HepG2 (cell line): Measurements from ENCODE around the gene PRRC2A. TPM values are rescaled to one million over a fixed set of nuclear protein-coding genes. Genes with fewer than 3 reads are reported as not detected.

ENCODE experiments used
- ATAC-seq: fragments of 200-7000 bp; cut with Tn5 transposase; 3 replicates; pipeline ENCODE4 v1.9.1; 2020; ENCODE audit warnings: mild to moderate bottlenecking, moderate library complexity
- BruUV-seq: library from RNA; stranded (reverse); fragments of 400-500 nt; replicated peaks from 2 replicates; lab custom pipeline; 2021; lab: Mats Ljungman, UMichigan
- CTCF ChIA-PET: fragments of 300-600 bp; formaldehyde crosslinking; extraction: SDS; loops from one replicate; lab custom pipeline; 2021; ENCODE audit warnings: low total read pairs, inconsistent platforms, low intra/inter-chr PET ratio; lab: Yijun Ruan, JAX
- POLR2A ChIA-PET: fragments of 350-600 bp; sonication (Branson Sonifier 250); formaldehyde crosslinking; loops from one replicate; lab custom pipeline; 2020; ENCODE audit warnings: antibody characterized with exemption, inconsistent platforms; lab: Yijun Ruan, JAX
- DNase-seq: peaks from one replicate; pipeline ENCODE4 v3.0.0-alpha.2; 2015; ENCODE audit warnings: low spot score
- FAIRE-seq: peaks from 3 replicates; lab custom pipeline; 2011; peaks lifted over from hg19 to GRCh38; lab: Jason Lieb, UNC
- H2AFZ ChIP-seq: one replicate; pipeline ENCODE4 v1.6.1; 2011; ENCODE audit warnings: low read length, inconsistent platforms
- H3K27ac ChIP-seq: fragments of 300-600 bp; 3 replicates; pipeline ENCODE4 v1.8.0; 2011; ENCODE audit warnings: mixed run types, mild to moderate bottlenecking, mixed read lengths, low read length, inconsistent platforms; ENCODE audit not compliant: insufficient read depth; ENCODE audit errors: extremely low read length
- H3K27me3 ChIP-seq, 2 experiments: fragments of 200-600 bp in 1 of 2; 2 replicates in 1 of 2; 3 replicates in 1 of 2; pipeline versions ENCODE4 v1.6.0 to v1.8.0; 2011; ENCODE audit warnings: low read length in 2 of 2, mild to moderate bottlenecking in 2 of 2, moderate library complexity in 2 of 2, inconsistent platforms in 1 of 2; ENCODE audit not compliant: insufficient read depth in 2 of 2, control insufficient read depth in 1 of 2
- H3K36me3 ChIP-seq, 2 experiments: fragments of 200-600 bp in 1 of 2; replicated peaks in 1 of 2; 2 replicates in 1 of 2; 3 replicates in 1 of 2; pipeline versions ENCODE4 v1.5.1 to v1.8.0; 2011; ENCODE audit warnings: low read length in 2 of 2, inconsistent platforms in 1 of 2; ENCODE audit not compliant: insufficient read depth in 2 of 2, control insufficient read depth in 1 of 2
- H3K4me1 ChIP-seq: 2 replicates; pipeline ENCODE4 v1.5.1; 2012; ENCODE audit warnings: low read length, inconsistent platforms; ENCODE audit not compliant: insufficient read depth
- H3K4me2 ChIP-seq: 2 replicates; pipeline ENCODE4 v1.6.0; 2011; ENCODE audit warnings: low read depth, low read length, inconsistent platforms
- H3K4me3 ChIP-seq, 3 experiments: fragments of 200-600 bp in 1 of 3; sonication (generic), shearing (Covaris generic) in 1 of 3; replicated peaks in 1 of 3; 2 replicates each; pipeline ENCODE4 v1.5.1; 2011 to 2016; ENCODE audit warnings: low read length in 3 of 3, inconsistent platforms in 2 of 3, low read depth in 2 of 3, mild to moderate bottlenecking in 2 of 3, control low read depth in 1 of 3, mixed read lengths in 1 of 3; ENCODE audit not compliant: insufficient read depth in 1 of 3
- H3K79me2 ChIP-seq: one replicate; pipeline ENCODE4 v1.6.1; 2011; ENCODE audit warnings: low read length, inconsistent platforms; ENCODE audit not compliant: insufficient read depth
- H3K9ac ChIP-seq: 2 replicates; pipeline ENCODE4 v1.6.0; 2011; ENCODE audit warnings: mild to moderate bottlenecking, low read depth, low read length, inconsistent platforms; ENCODE audit not compliant: insufficient read depth
- H3K9me3 ChIP-seq: 2 replicates; pipeline ENCODE4 v1.5.1; 2012; ENCODE audit warnings: mild to moderate bottlenecking, low read length
- H4K20me1 ChIP-seq: 2 replicates; pipeline ENCODE4 v1.6.0; 2011; ENCODE audit warnings: inconsistent platforms, mild to moderate bottlenecking, low read length, moderate library complexity; ENCODE audit not compliant: insufficient read depth
- AGO2 ChIP-seq: fragments of 200-400 bp; formaldehyde crosslinking; optimal IDR thresholded peaks from 2 replicates; pipeline ENCODE3; 2017; ENCODE audit warnings: mild to moderate bottlenecking, low read depth, low read length, moderate library complexity
- ATF1 ChIP-seq: IDR thresholded peaks from 2 replicates; pipeline ENCODE4 v1.6.1; 2016; ENCODE audit warnings: mild to moderate bottlenecking, control low read depth
- GABPA ChIP-seq, 2 experiments: IDR thresholded peaks; 2 replicates each; pipeline ENCODE4 v1.6.1; 2011 to 2016; ENCODE audit warnings: low read depth in 2 of 2, low read length in 1 of 2, missing biosample characterization in 1 of 2, missing genetic modification characterization in 1 of 2
- HDAC1 ChIP-seq: sonication (generic); formaldehyde crosslinking; IDR thresholded peaks from 2 replicates; pipeline ENCODE4 v1.5.1; 2020; ENCODE audit warnings: mild to moderate bottlenecking, missing genetic modification reagents
- HNRNPK ChIP-seq: fragments of 200-400 bp; formaldehyde crosslinking; IDR thresholded peaks from 2 replicates; pipeline ENCODE4 v1.6.1; 2018; ENCODE audit warnings: low read length, low read depth, moderate library complexity, mild to moderate bottlenecking; ENCODE audit not compliant: poor library complexity, severe bottlenecking
- RBFOX2 ChIP-seq: fragments of 200-400 bp; formaldehyde crosslinking; IDR thresholded peaks from 2 replicates; pipeline ENCODE4 v1.6.1; 2017; ENCODE audit warnings: low read depth, mild to moderate bottlenecking, low read length
- SAP130 ChIP-seq: IDR thresholded peaks from 2 replicates; pipeline ENCODE4 v1.6.1; 2016; ENCODE audit warnings: low read depth
- ZNF691 ChIP-seq: sonication (generic); formaldehyde crosslinking; IDR thresholded peaks from 2 replicates; pipeline ENCODE4 v1.4.0; 2020; ENCODE audit warnings: missing genetic modification reagents, low read depth, mild to moderate bottlenecking, borderline replicate concordance
- WGBS: methylation state at CpG from one replicate; pipeline ENCODE4 v1.1.6; 2017; ENCODE audit warnings: low lambda C conversion rate; 5-methylcytosine and 5-hydroxymethylcytosine counted together
- in situ Hi-C: cut with HindIII; loops from 2 replicates; pipeline ENCODE4 v1.10.0; 2017; ENCODE audit warnings: low pct_unique_long_range_greater_than_20kb; ENCODE audit not compliant: extremely low pct_ligation_motif_present
- intact Hi-C: fragments of 100-400 bp; cut with micrococcal nuclease; formaldehyde crosslinking; loops from one replicate; pipeline ENCODE4 v1.10.0; 2022; ENCODE audit not compliant: unreplicated experiment
- polyA plus RNA-seq, 8 experiments: library from polyadenylated mRNA; depleted of rRNA in 3 of 8; stranded (reverse) in 7 of 8; unstranded in 1 of 8; fragments of >200 nt; fragmentation: Illumina TruSeq in 4 of 8; extraction: Trizol in 4 of 8; gene quantifications; 2 replicates each; pipeline versions ENCODE4 v1.2.1 to v1.2.3, GENCODE V29; 2011 to 2016; ENCODE audit warnings: low read depth in 4 of 8, missing spikeins in 1 of 8, mixed read lengths in 1 of 8; ENCODE audit not compliant: insufficient read depth in 1 of 8
- total RNA-seq, 5 experiments: library from RNA; depleted of rRNA; stranded (reverse); fragments of >200 nt; fragmentation: Illumina TruSeq; extraction: Trizol; gene quantifications; 2 replicates each; pipeline ENCODE4 v1.2.3, GENCODE V29; 2016; ENCODE audit warnings: low read depth in 1 of 5

The PRRC2A gene
- total and polyA plus RNA-seq, 2 of the 13 experiments (the other 11 are each of a cell fraction or from before 2014, with no cell fraction given) = 38.9 to 47.4 TPM

- FAIRE-seq (no peak), ATAC-seq (no peak), DNase-seq (no peak)
- no peaks in the 10 kb centered on the region for H3K9me3 ChIP-seq
- no peak overlapping the region for H3K27ac ChIP-seq
- BruUV-seq = no TSS peak
- WGBS = 96% methylated on average over 9 of the region's 9 CpGs
- no peak overlapping the region for H2AFZ ChIP-seq
- in situ Hi-C loops = no loop called here
- no peak overlapping the region for H3K4me2 ChIP-seq
- intact Hi-C loops = no loop called here
- H4K20me1 ChIP-seq = no peaks in the 10 kb centered on the region; the same call in 1 of the 2 replicates
- no peaks in the 10 kb centered on the region for H3K27me3 ChIP-seq
- H3K4me1 ChIP-seq = peaks cover 13% of the 10 kb centered on the region
- ChIA-PET CTCF (no interaction called here), POLR2A (interaction anchor here (0.8 to 4.7 kb wide), 10 partner anchors 8 to 329 kb away, joined by 3 to 46 read pairs (median 6); partner anchors contain the start of genes APOM, BAG6, C6orf47 and GPANK1)
- H3K36me3 ChIP-seq = peaks cover 64 to 82% of the 10 kb centered on the region in 2 experiments
- no peak overlapping the region for H3K4me3 ChIP-seq
- no peaks in the 10 kb centered on the region for H3K79me2 ChIP-seq
- TF ChIP-seq SAP130 (CRISPR knock-in tag) (no peak), HNRNPK (no peak), GABPA (IDR thresholded peaks at IDR 0.05; ENCODE audit: low read depth, low read length) (no peak), GABPA (CRISPR knock-in tag; IDR thresholded peaks at IDR 0.05; ENCODE audit: low read depth) (no peak), HDAC1 (CRISPR knock-in tag) (no peak), RBFOX2 (0 out of 2 replicates have a peak, but pooled peaks have one; percentile 16), AGO2 (peak; percentile 24), ATF1 (CRISPR knock-in tag) (no peak)
- no peak overlapping the region for H3K9ac ChIP-seq
Observed at GRCh38 chr6:31639043-31639442, 18.5 kb downstream of the PRRC2A start.

- no peak overlapping the region for H3K27ac ChIP-seq
- POLR2A ChIA-PET = interaction anchor here (0.8 to 4.7 kb wide), 11 partner anchors 10 to 329 kb away, joined by 3 to 46 read pairs (median 6); partner anchors contain the start of genes APOM, BAG6, C6orf47 and GPANK1
- DNase-seq = no peak
- peak; percentile 4 for ATAC-seq
- FAIRE-seq = no peak
- WGBS = 97% methylated on average over 7 of the region's 10 CpGs
- H4K20me1 ChIP-seq = no peaks in the 10 kb centered on the region; the same call in 1 of the 2 replicates
- peaks cover 18% of the 10 kb centered on the region for H3K4me1 ChIP-seq
- no peak overlapping the region for H3K9ac ChIP-seq
- in situ Hi-C loops (no loop called here), intact Hi-C loops (no loop called here)
- no peak for TF ChIP-seq ZNF691
- TF ChIP-seq AGO2 = peak; percentile 74
- 0 out of 2 replicates have a peak, but pooled peaks have one; percentile 35 for TF ChIP-seq RBFOX2
- TF ChIP-seq, all 625 proteins: peak for 2
- Histone ChIP-seq H3K27me3 (no peaks in the 10 kb centered on the region), H3K4me3 (no peak overlapping the region), H3K9me3 (no peaks in the 10 kb centered on the region), H3K36me3 (peaks cover 65 to 82% of the 10 kb centered on the region in 2 experiments), H3K79me2 (no peaks in the 10 kb centered on the region), H2AFZ (no peak overlapping the region), H3K4me2 (no peak overlapping the region)
- BruUV-seq = no TSS peak
- CTCF ChIA-PET = no interaction called here
Observed at GRCh38 chr6:31639449-31639861, 18.9 kb downstream of the PRRC2A start.
